Measurements from ENCODE around the gene KCNE1. TPM values are rescaled to one million over a fixed set of nuclear protein-coding genes. Genes with fewer than 3 reads are reported as not detected.
"Not testable (repeated sequence)": the region's sequence is repeated elsewhere in the genome, so short reads cannot be mapped to it uniquely, and the experiment has no call there.

Gene KCNE1
- total RNA-seq, 1 donor from 2014 or later, result 3.4 TPM

DNA sequence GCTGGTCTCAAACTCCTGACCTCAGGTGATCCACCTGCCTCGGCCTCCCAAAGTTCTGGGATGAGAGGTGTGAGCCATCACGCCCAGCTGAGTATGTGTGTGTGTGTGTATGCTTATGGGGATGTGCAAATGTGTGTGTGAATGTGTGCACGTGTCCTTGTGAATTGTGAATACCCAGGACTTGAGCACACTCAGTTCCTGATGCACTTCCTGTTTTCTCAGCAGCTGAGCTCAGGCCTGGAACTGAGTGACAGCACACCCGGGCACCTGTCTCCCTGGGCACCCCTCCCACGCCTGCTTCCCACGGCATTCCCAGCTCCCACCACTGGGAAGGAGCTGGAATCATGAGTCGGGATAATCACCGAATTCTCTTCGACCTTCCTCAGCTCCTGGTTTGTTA lies 104.7 kb downstream of the KCNE1 start:
- DNase-seq, result not testable (repeated sequence)

DNA sequence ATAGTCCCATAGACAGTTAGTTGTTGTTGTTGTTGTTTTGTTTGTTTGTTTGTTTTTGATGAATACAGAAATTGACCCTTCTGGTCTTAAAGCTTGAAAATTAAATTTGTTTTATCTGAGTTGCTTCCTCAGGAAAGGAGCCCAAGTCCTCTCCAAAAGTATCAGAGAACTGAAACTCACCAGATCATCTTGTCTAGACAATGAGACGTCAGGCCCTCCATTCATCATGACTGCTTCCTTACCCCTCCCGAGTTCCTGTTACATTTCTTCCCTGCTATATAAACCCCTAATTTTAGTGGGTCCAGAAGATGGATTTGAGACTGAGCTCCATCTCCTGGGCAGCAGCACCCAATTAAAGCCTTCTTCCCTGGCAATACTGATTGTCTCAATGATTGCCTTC lies 105.3 kb downstream of the KCNE1 start:
- not testable (repeated sequence) for DNase-seq

DNA sequence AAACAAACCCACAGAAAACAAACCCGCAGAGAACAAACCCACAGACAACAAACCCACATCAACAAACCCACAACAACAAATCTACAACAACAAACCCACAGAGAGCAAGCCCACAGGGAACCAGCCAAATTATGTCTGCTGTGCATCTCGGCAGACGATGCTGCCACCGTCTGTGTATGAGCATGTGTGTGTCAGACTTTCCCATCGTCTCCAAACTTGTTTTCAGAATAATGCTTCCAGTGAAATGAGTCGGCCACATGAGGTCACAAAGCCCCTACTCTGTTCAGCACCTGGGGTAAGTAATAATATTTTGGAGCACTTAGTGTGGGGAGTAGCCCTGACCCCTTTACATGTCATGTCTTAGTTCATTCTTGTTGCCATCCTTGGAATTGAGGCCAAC lies 105.9 kb downstream of the KCNE1 start:
- DNase-seq, result not testable (repeated sequence)

DNA sequence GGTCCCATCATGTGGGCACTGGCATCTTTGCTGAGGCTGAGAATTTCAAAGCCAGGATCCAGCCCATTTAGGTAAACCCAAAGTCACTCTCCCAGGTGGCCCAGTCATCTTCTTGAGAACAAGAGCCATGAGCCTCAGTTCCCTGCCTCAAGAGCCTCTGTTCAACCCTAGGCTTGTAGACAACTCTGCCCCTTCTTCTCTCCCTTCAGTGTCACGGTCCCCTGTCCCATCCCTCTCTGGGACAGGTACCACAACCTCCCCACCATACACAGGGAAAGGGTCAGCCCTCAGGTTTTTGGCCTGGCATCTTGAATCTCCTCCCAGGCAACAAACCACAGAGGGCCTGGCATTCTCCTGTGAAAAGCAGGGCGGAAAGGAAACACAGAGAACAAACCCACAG lies 106.3 kb downstream of the KCNE1 start:
- DNase-seq, result not testable (repeated sequence)

DNA sequence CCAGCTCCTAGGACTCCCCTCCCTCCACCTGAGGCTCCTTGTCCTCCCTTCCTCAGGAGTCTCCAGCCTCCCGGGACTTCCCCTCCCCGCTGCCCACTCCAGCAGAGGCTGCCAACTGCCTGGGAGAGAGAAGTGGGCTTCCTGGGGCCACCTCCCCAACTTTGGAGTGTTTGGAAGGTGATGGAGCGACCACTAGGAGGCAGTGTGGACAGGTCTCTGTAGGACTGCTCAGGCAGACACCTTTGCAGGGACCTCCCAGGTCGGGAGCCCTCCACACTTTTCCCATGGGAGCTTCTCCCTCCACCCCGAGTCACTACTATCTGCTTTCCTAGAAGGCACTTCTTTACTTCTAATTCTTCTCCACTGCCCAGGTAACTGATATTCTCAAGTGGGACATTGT lies 107.3 kb downstream of the KCNE1 start:
- not testable (repeated sequence) for DNase-seq

DNA sequence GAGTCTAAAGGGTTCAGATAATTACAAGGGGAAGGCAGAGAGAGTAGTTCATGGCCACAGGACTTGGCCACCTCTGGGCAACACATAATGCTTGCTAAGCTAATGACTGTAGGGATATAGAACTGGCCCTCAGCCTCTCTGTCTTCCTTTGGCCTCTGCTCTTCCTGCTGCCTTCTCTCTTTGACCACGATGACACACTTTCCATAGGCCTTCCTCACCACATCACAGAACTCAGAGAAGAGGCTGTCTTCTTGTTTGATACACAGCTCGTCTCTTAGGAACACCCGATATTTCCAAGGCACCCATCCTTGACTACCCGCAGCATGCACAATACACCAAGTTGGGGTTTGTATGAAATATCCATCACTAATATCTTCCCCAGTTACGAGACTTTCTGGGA lies 111.5 kb downstream of the KCNE1 start:
- not testable (repeated sequence) for DNase-seq

Small RNA genes within 50 kb of the gene (small RNA-seq; reads per million reads assigned to genes)
- not detected for gene RF00614 (ENCODE audit: low replicate concordance)

Other genes with a start within 250 kb of the KCNE1 start
- 0.69 TPM for gene KCNE2, start 148.2 kb downstream of the KCNE1 start, total RNA-seq
- 11.1 TPM for gene SMIM11, start 136.7 kb downstream of the KCNE1 start, total RNA-seq
- gene SMIM34, start 88.3 kb downstream of the KCNE1 start, total RNA-seq, result 0.59 TPM
- 33.9 TPM for gene RCAN1, start 102.9 kb upstream of the KCNE1 start, total RNA-seq
- 0.20 TPM for gene CLIC6, start 156.8 kb upstream of the KCNE1 start, total RNA-seq